GM19438 (cell line): ENCODE measurements around the gene GATAD2A.
A peak's percentile ranks its signal among the peaks of the same experiment; 100 is the strongest.
"Not testable (repeated sequence)": the region's sequence is repeated elsewhere in the genome, so short reads cannot be mapped to it uniquely, and the experiment has no call there.

Source experiments
- ATAC-seq: cut with Tn5 transposase; IDR thresholded peaks from one replicate; pipeline ENCODE4 v1.9.1; 2021; ENCODE audit warnings: low read depth; ENCODE audit not compliant: unreplicated experiment

GATAD2A gene

GRCh38 chr19:19385896-19386869, 19.3 kb upstream of the GATAD2A start:
- ATAC-seq, result peak; percentile 10

DNA sequence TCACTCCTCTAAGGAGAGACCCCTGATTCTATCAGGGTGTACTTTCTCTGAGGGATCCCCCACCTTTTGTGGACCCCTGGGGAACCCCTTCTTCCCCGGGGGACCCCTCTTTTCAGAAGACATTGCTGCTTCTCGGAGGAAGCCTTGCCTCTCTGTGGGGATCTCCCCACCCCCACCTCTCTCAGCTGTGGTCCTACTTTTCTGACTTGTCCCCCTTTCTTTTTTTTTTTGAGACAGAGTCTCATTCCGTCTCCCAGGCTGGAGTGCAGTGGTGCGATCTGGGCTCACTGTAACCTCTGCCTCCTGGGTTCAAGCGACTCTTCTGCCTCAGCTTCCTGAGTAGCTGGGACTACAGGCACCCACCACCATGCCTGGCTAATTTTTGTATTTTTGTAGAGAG, 18.4 kb upstream of the GATAD2A start:
- no peak for ATAC-seq

DNA sequence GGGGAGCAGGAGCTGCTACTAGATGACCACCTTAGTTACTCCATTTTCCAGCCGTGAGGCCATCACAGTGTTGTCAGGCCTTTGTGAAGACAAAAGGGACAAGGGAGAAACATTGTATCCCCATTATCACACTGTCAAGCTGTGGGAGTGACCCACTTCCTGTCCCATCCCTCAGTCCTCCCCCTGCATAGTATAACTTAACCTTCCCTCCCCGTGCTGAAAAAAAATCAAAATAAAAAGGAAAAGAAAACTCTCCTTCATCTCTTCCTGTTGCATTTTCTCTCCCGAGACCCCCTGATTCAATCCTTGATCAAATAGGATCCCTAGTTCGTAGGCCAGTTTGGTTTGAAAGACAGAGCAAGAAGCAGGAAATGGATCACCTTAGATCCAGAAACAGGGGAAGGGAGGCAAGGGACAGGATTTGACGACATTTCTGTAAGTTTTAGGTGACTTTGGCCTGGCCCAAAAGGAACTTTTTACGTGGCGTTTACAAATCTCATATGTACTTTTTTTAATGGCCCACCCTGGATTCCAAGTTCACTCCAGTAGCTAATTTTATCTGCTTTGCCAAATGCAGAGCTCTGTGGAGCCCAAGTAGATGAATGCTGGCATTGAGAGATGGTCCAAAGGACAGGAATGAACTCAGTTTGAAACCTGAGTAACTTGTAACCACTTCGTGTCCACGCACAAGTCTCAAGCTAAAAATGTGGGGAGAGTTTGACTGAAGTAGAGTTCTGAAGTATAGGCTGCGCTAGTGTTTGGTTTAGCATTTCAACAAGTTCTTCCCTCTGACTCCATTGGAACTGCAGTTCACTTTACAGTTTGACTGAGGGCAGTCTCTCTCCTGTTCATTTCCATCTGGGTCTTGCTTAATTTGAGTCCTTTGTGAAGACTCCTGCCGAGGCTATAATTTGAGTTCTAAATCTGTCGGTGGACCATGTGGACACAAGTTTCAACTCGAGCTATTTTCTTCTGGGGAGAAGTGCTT, 16.6 kb upstream of the GATAD2A start:
- no peak for ATAC-seq

DNA sequence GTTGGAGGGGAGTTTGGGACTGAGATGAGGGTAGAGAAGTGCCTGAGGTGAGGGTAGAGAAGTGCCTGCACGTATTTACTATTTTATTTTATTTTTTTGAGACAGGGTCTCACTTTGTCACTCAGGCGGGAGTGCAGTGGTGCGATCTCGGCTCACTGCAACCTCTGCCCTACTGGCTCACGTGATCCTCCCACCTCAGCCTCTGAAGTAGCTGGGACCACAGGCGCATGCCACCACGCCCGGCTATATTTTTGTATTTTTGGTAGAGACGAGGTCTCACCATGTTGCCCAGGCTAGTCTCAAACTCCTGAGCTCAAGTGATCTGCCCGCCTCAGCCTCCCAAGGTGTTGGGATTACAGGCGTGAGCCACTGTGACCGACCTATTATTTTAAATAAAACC, 15.8 kb upstream of the GATAD2A start:
- not testable (repeated sequence) for ATAC-seq

DNA sequence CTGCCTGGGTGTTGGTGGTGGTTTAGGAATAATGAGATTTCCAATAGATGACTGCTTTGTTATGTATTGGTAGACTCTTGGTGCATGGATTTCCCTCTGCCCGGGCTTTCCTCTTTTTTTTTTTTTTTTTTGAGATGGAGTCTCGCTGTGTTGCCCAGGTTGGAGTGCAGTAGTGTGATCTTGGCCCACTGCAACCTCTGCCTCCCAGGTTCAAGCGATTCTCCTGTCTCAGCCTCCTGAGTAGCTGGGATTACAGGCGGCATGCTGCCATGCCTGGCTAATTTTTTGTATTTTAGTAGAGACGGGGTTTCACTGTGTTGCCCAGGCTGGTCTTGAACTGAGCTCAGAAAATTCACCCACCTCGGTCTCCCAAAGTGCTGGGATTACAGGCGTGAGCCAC, 11.1 kb upstream of the GATAD2A start:
- not testable (repeated sequence) for ATAC-seq

- no peak for ATAC-seq
These were observed 5.6 kb upstream of the GATAD2A start for GRCh38 chr19:19399733-19400433.

DNA sequence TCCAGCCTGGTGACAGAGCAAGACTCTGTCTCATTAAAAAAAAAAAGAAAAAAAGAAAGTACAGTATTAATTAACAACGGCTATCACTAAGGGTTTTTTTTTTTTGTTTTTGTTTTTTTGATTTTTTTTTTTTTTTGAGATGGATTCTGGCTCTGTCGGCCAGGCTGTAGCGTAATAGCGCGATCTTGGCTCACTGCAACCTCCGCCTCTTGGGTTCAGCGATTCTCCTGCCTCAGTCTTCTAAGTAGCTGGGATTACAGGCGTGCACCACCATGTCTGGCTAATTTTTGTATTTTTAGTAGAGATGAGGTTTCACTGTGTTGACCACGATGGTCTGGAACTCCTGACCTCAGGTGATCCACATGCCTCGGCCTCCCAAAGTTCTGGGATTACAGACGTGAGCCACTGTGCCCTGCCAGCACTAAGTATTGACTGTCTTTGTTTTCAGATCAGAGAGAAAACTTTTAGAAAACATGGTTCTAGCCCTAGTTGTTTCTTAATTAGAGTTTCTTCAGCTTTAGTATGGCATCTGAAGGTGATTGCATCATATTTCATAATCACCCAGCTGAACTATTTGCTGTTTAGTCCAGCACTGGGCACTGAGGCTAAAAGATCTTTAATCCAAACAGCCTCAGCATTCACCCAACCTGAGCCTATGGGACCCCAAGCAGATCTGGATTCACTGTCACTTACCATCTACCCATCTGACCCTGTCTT, 2.7 kb upstream of the GATAD2A start:
- no peak for ATAC-seq

DNA sequence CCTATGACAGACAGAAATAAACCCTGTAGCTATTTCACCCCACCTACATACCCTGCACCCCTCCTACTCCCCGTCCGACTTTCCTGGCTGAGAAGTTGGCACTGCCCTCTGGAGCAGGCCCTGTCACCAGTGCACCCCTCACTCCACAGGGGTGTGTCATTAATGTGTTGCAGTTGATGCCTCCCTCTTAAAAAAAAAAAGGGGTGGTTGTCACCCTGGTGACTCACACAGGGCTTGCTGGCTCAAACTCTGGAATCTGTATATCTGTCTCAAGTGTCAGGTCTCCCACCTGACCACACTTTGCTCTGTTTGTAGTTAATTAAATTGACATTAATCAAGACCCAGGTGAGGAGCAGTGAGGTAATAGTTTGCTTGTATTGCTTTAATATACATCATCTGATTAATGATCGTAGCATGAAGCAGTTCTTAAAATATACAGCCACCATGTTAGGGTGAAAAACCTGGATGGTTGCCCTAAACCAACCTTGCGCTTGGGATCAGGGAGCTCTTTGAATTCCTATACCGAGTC, 2.0 kb upstream of the GATAD2A start:
- ATAC-seq, result no peak

- ATAC-seq, result peak; percentile 4
These were observed 749 bp downstream of the GATAD2A start for GRCh38 chr19:19405971-19406877.

DNA sequence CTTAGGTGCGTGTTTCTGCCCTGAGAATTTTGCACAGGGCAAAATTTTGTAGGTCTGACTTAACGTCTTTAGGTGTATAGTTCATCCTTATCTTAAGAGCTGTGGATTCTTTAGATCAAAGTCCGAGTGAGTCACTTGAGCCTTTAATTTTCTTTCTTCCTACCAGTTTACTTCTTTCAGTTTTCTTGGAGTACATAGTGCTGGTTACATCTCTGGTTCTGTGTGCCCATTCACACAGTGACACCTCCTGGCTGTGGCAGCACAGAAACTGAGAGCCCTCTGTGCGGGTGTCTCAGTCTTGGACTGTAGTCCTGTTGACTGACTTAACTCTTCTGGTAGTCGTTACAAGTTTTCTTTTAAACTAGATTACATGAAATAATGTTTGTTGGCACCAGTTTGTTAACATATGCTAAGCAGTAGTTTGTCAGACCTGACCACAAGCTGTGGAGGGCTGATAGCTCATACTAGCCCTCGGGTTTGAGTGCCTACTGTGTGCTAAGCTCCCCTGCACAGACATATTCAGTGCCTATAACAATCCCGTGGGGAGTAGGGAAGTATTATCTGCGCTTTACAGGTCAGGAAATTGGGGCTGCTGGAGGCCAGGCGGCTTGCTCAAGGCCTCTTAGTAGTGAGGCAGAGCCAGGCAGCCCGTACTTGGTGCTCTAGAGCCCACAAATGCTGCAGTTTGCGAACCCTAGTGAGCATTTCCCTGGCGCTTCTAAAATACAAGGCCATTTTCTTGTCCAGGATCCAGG, 1.6 kb downstream of the GATAD2A start:
- ATAC-seq, result no peak

DNA sequence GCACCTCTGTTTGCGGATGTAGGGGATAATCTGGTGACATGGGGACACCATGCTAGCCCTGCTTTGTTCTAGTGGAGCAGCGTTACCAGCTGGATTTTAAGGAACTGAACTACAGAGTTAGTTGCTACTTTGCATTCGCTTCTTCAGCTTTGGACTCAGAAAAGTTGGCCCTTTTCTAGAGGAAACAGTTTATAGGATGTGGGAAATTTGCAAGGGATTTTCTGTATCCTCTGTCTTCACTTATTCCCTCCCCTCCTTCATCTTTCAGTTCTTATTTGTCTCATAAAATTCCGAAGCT, 2.1 kb downstream of the GATAD2A start:
- no peak for ATAC-seq

- ATAC-seq, result no peak
These were observed 3.7 kb downstream of the GATAD2A start for GRCh38 chr19:19409205-19409604.

DNA sequence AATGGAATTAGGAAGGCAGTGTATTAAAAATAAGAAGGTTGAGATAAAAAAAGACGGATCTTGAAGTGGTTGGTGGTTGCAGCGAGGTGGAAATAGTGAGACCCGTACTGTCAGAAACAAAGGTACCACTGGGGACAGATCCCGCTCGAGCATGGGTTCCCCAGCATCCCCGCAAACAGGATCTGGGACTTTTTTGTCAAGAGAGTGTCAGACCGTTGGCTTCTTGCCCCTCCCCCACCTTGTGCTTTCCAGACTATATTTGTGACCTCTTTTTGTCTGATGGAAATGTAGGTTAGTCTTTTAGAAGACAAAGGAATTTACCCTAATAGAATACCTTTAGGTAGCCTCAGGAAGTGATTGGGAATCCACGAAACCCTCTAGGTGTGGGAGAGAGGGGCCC, 4.2 kb downstream of the GATAD2A start:
- no peak for ATAC-seq

GRCh38 chr19:19410553-19411550, 5.4 kb downstream of the GATAD2A start:
- no peak for ATAC-seq

DNA sequence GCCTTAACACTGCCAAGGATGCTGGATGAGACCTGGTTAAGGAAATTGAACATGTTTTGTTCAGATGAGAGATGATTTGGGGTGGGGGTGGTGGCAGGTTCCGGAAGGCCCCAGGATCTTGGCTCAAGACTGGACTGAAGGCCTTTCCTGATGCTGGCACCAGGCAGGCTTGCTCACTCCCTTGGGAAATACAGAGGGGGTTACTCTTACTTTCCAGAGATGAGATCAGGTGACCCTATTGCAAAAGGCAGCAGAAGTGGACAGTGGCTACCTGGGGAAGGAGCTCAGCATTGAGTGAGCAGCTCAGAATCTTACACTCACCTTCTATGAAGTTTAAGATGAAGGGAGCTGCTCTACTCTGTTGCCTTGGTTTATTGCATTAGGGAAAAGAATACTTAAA, 10.8 kb downstream of the GATAD2A start:
- no peak for ATAC-seq

DNA sequence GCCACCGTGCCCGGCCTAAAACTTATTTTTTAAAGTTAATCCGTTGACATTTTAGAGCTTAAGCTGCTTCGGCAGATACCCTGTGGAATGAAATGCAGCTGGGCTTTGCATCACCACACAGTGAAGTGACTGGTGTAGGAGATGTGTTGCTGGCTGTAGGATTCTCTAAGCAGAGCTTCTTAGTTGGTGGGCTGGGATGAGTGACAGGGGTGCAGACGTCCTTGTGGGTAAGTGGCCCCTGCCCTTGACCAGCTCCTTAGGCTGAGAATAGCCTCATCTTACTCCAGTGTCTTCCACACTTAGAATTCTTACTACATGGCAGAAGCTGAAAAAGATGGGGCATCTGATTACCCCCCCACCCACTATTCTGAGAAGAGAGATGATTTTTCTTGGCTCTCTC, 11.6 kb downstream of the GATAD2A start:
- no peak for ATAC-seq

DNA sequence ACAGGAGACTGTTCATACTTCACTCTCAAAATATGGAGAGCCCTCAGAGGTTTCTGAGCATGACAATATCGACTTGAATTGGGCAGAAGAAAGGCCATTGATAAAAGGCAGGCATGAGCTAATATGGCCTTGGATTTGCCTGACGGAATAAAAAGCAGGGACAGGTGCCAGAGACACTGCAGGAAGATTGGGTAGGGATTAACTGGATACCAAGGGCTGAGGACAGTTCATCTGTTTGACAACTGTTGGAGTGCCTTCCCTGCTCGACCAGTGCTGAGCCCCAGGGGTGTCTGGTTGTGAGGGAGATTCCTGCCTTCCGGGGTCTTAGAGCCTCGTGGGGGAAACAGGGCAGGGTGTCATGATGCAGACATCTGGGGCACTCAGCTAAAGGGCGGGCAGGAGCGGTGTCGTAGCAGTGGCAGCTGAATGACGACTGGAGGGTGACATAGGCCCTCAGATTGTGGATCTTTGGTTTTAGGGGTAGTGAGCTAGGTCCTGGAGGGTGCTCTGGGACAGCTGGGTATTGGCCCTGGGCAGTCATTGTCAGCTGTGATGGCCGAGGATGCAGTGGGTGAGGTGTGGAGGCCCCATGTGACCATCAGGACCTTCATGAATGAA, 12.3 kb downstream of the GATAD2A start:
- ATAC-seq, result no peak
